ENCODE data around the gene R3HDML.

DNA sequence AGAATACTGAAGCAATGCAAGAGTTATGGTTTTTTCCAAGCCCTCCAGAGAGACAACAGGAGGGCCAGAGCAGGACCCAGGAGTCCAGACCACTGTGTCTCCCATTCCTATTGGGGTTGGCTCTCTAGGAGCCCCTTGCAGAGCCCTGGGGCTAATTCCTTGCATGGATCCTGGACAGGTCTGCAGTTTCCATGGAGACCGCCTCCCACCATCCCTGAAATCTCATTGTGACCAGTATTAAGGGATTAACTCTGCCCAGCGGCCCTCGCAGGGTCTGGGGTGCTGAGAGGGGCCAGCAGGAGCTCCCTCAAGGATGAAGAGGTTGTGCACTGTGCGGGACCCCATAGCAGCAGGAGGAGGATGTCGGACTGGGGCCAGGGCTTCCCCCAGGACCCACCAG lies 53.4 kb downstream of the R3HDML start:
- TF ChIP-seq, protein P1, sequence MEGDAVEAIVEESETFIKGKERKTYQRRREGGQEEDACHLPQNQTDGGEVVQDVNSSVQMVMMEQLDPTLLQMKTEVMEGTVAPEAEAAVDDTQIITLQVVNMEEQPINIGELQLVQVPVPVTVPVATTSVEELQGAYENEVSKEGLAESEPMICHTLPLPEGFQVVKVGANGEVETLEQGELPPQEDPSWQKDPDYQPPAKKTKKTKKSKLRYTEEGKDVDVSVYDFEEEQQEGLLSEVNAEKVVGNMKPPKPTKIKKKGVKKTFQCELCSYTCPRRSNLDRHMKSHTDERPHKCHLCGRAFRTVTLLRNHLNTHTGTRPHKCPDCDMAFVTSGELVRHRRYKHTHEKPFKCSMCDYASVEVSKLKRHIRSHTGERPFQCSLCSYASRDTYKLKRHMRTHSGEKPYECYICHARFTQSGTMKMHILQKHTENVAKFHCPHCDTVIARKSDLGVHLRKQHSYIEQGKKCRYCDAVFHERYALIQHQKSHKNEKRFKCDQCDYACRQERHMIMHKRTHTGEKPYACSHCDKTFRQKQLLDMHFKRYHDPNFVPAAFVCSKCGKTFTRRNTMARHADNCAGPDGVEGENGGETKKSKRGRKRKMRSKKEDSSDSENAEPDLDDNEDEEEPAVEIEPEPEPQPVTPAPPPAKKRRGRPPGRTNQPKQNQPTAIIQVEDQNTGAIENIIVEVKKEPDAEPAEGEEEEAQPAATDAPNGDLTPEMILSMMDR (IDR thresholded peaks at IDR 0.05): no peak
- no peak for TF ChIP-seq POLR2AphosphoS5 (IDR thresholded peaks at IDR 0.05)
- no peak for TF ChIP-seq POLR2A (IDR thresholded peaks at IDR 0.05)

All from upper lobe of left lung (tissue), 4 donors.